HG03378 (cell line): ENCODE results near the gene PNMA6E.
"Not testable (repeated sequence)": the region's sequence is repeated elsewhere in the genome, so short reads cannot be mapped to it uniquely, and the experiment has no call there.

Experiments
- ATAC-seq: cut with Tn5 transposase; IDR thresholded peaks from one replicate; pipeline ENCODE4 v1.9.1; 2021; ENCODE audit warnings: mild to moderate bottlenecking, moderate library complexity; ENCODE audit not compliant: unreplicated experiment

Gene PNMA6E

DNA sequence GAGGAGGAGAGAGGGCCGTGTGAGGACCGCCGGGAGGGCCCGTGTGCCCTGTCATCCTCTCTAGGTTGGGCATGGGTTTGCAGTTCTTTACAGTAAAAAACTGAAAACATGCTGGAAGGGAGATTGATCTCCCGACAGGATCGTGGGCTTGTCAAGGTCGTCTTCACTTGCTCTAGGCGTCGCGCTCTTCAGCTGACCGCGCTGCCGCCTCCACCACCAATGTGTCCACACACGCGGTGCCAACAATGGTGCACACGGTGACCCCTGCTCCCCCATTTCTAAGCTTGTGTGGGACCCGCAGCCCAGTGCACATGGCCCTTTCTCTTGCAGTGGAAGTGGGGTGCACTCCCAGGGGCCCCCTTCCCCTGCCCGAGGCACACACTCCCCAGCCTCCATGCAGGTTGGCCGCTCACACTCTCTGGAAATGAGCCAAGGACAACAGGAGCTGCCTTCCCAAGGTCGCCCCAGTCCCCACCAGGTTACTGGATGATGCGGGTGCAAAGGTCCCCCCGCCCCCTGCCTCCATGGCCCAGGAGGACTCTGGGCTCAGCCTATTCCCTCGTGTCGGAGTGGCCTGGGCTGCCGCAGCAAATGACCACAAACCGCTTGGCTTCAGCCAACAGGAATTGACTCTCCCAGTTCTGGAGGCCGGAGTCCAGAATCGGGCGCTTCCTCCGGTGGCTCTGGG is 8.4 kb upstream of the PNMA6E start:
- ATAC-seq: no peak

- no peak for ATAC-seq
These were observed 7.8 kb upstream of the PNMA6E start for GRCh38 chrX:153408871-153409351.

- ATAC-seq: no peak
These were observed 7.1 kb upstream of the PNMA6E start for GRCh38 chrX:153408221-153408721.

DNA sequence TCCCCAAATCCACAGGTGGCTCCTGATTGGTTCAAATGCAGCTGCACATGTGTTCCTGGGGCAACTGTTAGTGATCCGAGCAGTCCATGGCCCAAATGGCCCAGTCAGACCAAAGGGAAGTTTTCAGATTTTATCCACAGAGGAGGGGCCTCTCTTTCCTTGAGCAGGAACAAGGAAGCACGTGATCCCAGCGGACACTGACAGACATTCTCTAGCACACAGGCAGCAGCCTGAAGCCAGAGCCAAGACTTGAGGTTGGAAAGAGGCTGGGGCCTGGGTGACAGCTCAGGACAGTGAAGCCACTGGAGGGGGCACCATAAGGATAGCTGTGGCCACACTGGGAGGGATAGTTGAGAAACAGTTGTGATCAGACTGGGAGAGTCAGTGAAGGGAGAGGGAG is 6.6 kb upstream of the PNMA6E start:
- no peak for ATAC-seq

DNA sequence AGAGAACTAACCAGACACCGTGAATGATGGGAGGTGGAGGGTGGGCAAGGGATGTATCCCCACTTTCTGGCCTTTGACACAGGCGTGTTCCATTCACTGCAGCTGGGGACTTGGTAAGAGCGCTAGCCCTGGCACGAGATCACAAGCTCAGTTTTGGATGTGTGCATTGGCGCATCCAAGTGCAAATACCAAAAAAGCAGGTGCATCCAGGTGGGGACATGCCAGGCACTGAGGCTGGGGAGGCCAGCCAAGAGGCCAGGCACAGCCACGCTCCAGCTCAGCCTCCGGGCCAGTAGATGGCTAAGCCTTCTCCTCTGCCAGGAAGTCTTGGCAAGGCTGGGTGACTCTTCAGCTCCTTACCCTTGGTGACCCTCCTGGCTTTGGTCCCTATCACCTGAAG is 5.8 kb upstream of the PNMA6E start:
- ATAC-seq: no peak

DNA sequence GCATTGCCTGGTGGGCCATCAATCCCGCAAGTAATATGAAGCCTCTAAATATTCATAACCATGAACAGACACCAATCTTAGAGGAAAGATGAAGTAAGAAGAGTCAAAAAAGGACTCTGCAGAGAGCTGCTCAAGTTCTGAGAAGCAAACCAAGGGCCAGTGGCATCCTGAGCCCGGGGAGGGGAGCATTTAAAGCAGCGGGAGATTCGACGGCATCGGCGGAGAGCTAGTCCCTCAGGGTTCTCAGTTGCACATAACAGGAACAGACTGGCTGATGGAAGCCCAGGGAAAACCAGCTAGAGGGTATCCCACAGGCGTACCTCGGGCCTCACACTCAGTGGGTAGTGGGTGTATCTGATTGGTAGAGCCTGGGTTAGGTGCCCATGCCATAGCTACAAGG is 4.9 kb upstream of the PNMA6E start:
- ATAC-seq: no peak

DNA sequence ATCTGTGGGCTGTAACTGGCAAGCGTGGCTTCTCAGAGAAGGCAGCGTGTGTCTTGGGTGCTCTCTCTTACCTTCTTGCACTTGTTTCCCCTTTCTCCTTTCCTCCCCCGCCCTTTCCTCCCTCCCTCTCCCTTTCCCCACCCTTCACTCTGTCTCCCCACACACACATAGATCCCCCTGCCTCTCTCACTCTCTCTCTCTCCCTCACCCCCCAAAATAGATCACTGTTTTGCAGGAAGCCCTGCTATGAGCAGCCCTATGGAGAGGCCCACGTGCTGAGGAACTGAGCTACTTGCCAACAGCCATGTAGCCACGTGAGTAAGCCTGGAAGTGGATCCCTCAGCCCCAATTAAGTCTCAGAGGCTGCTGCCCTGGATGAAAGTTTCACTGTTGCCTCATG is 4.3 kb upstream of the PNMA6E start:
- no peak for ATAC-seq

DNA sequence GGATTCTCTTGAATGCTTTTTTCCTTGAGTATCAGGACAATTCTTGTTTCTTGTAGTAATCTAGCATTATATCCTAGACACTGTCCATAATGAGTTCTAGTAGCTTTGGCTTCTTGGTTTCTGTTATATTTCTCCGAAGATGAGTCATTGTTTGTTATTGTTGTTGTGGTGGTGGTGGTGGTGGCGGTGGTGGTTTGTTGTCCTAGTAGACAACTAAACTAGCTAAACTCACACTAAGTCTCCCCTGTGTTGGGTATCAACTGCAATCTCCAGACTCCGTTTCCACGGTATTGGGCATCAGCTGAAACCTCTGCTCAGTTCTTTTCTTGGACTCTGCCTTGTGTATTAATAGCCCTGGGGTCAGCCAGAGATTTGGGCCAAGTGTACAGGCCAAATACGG is 3.2 kb upstream of the PNMA6E start:
- ATAC-seq: not testable (repeated sequence)

DNA sequence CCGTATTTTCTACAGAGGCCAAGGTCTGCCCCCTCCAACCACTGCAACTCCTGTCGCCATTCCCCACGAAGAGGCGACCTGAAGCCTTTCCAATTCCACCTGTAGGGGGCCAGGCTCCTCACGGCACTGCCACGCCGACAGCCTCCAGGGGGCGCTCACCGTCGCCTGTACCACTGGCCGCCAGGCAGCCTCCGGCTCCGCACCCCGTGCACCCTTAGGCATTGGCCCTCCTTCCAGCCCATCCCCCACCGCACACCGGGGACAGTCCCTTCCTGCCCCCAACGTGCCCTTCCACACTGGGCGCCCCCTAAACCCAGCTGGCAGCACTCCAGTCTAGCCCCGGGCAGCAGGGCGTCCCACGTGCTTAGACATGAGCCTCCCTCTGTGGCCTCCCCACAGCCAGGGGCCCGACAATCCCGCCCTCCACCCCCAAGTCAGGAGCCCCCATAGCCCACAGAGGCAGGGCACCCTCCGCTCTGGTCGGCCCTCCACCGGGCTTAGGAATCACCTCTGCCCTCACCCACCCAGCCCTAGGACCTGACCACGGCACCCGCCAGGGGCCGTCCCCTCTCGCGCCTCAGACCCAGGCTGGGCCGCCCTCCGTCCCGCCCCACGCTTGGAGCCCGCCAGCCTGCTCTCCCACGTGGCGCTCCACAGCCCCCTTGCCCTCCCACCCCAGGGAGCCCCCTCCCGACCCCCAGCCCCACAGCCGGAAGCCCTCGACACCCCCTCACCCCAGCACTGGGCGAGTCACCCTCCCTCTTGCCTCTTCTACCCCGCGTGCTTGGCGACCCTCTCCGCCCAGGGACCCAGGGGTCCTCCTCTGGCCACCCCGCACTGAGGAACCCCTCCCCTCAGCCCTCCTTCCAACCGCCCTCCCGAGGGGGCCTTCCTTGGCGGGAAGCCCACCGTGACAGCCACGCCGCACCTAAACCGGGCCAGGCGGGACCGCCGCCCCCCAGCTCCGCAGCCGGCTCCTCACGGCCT is 711 bp downstream of the PNMA6E start:
- no peak for ATAC-seq

DNA sequence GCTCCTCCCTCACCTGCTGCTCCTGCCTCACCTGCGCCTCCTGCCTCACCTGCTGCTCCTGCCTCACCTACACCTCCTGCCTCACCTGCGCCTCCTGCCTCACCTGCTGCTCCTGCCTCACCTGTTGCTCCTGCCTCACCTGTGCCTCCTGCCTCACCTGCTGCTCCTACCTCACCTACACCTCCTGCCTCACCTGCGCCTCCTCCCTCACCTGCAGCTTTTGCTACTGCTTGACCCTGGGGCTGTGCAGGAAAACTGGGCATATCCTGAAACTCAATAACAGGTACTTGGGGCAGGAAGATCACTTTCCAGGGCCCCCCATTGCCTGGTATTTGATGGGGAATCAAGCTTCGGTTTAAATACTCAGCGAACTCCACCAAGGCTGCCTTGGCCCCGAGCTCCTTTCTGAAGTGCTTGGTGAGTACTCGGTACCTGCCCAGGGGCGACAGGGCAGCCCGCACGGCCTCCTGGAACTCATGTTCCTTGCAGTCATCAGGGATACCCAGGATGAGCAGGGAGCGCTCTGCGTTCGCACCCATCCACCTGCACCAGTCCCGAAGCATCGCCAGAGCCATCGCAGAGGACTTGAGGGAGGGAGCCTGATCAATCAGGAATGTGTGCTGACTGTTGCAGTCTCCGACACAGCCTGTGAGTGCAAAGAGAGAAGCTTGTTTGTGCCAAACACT is 2.7 kb downstream of the PNMA6E start:
- ATAC-seq: no peak

DNA sequence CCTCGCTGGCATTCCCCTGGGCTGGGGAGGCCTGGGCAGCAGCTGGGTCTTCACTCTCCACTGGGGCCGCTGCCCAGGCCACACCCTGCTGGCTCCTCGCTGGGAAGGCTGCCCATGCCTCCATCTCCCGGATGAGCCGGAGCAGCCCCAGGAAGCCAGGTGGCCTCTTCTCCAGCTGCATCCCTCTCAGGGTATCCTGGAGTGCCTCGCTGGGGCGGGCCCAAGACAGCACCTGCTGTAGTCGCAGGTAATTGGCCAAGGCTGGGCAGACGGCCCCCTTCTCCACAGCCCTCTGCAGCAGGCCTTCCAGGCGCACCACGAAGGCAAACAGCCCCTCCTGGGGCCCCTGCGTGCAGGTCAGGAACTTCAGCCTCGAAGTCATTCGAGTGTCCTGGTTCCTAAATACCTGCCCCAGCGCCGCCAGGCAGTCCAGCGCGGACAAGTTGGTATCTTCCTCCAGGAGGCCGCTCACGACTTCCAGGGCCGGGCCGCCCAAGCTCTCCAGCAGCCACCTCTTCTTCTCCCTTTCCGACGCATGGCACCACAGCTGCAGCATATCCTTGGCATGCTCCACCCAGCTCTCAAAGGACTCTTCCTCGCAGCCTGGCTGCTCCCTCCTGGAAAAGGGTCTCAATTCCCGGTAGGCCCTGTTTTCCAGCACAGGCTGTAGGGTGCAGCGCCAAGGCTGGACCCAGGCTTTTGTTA is 3.7 kb downstream of the PNMA6E start:
- ATAC-seq: no peak

DNA sequence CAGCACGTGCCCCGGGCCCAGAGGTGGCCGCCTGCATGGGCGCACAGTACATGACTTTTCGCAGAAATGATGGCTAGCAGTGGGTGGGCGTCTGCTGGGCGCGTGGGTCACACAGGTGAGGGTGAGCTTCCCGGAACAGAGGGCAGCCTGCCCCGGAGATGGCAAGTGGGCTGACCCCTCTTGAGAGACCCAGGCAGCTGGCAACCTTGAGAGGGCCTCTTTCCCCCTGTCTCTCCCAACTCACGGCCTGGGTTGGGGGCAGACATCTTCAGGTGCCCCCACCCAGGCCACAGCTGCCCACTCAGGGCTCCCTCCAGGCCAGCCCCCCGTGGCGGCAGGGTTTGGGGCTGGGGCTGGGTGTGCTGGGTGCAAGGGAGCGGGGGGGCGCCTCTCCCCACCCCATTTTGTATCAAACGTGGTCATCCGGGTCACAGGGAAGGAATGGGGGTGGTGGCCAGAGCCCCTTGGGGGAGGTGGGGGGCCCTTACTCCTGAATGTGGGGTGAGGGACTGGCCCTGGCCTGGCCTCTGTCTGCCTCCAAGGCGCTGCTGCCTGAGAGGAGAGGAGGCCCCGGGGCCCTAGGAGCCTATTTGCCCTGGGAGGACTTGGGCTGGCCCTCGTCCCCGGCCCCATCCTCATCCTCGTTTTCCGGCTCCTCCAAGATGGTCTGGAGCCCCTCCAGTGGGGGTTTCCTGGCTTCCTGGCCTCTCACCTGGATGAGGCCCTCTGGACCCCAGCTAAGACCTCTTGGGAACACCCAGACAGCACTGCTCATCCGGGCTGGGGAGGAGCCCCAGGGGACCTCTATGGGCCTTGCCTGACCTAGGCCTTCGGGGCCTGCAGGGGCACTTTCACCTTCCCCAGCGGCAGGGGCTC is 4.6 kb downstream of the PNMA6E start:
- no peak for ATAC-seq

DNA sequence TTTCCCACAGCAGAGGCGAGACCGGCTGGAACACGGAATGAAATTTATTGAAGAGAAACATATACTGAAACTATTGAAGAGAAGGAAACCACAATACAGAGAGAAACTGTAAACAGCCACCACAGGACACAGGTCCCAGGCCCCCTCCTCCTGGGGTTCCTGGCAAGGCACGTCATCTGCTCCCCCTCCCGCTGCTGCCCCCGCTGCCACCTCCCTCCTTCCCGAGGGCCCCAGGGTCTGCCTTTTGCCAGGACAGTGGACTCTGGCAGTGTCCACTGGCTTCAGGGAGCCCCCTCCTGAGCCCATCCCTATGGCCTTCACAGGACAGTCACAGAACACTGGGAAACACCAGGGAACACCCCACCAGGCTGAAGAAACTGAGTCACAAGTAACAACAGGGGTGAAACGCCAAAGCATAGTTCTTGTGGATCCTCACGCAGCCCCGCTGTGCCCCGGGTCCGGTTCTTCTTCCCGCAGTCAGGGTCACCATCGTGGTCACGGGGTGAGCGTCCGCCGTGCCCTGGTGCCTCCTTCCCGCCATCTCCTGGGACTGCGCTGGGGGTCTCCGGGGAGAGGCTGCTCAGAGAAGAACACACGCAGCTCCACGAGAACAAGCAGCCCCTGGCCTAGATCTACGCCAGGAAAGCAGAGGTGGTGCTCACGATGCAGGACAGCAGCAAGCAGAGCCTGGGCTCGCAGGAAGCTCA is 5.4 kb downstream of the PNMA6E start:
- ATAC-seq: no peak

GRCh38 chrX:153394612-153395011 is 6.5 kb downstream of the PNMA6E start:
- no peak for ATAC-seq

- ATAC-seq: no peak
These were observed 8.4 kb downstream of the PNMA6E start for GRCh38 chrX:153392642-153393321.

DNA sequence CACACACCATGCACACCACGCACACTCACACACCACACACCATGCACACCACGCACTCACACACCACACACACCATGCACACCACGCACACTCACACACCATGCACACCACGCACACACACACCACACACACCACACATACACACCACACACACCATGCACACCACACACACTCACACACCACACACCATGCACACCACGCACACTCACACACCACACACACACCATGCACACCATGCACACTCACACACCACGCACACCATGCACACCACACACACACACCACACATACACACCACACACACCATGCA is 11.7 kb downstream of the PNMA6E start:
- not testable (repeated sequence) for ATAC-seq

DNA sequence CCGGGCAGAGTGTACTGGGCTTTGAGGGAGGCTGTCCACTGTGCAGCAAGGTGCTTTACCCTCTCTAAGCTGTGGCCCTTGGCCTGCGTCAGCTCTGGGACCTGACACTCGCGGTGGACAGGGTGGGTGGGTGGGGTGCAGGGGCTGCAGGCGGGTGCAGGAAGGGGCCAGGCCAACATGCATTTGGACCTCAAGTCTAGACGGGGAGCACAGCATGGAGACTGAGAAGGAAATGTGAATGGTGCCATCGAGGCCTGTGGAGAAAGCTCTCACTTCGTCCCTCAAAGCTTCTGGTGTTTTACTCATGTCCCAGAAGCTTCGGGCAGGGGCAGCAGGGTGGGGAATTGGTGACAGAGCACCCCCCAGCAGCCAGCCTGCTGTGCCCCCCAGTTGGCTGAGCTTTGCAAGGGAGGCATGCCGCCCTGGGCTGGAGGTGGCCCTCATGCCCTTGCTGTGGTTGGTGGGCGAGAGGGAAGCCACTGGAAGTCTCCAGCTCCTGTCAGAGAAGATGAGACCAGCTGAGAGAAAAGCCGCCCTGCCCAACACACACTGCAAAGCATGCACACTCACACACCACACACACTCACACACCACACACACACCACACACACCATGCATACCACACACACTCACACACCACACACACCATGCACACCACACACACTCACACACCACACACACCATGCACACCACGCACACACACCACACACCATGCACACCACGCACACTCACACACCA is 12.3 kb downstream of the PNMA6E start:
- no peak for ATAC-seq
